Urothelium cell line (cell line): ENCODE data around the gene MIER2.
"Not testable (repeated sequence)": the region's sequence is repeated elsewhere in the genome, so short reads cannot be mapped to it uniquely, and the experiment has no call there.

Experiments
- DNase-seq: peaks from one replicate; pipeline ENCODE4 v3.0.0; 2011; ENCODE audit warnings: low spot score, mixed read lengths
- FAIRE-seq: peaks from 2 replicates; lab custom pipeline; 2011; peaks lifted over from hg19 to GRCh38; lab: Jason Lieb, UNC

The MIER2 gene

GRCh38 chr19:262125-262524 lies 82.5 kb downstream of the MIER2 start:
- FAIRE-seq, result no peak

GRCh38 chr19:256804-257203 lies 87.8 kb downstream of the MIER2 start:
- not testable (repeated sequence) for FAIRE-seq, DNase-seq

More at GRCh38 chr19:262125-262524, 82.5 kb downstream of the MIER2 start:
- no peak for DNase-seq
